ENCODE results near the gene COA8.

DNA sequence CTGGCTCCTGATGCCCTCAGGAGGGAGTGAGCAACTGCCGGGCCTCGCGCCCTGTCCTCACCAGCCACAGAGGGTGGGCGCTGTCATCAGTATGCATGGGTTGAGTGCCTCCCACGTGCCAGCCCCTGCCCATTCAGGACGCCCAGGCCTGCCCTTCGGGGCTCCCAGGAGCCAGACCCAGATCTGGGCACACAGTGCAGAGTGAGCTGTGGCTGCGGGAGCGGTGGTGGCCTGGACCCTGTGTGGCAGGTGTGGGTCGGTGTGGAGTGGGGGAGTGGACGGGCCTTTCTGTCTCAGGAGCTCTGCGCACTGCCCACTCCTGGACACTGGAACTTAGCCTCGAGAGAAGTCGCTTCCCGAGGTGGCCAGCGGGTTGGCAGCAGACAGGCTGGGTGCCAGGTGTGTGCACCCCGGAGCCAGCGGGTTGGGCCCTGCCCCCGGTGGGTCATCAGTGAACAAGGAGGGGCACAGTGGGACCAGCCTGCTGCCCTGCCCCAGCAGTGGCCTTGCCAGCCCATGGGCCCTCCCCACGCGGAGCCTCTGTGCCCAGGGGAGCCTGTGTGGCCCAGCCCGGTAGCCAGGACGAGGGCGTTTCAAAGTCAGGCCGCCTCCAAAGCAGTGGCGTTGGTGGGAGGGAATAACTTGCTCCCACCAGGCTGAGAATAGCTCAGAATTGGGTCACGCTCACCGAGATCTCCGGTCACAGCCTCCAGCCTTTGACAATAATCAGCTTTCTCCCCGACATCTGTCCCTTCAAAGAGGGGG lies 24.3 kb upstream of the COA8 start:
- TF ChIP-seq, protein P1, sequence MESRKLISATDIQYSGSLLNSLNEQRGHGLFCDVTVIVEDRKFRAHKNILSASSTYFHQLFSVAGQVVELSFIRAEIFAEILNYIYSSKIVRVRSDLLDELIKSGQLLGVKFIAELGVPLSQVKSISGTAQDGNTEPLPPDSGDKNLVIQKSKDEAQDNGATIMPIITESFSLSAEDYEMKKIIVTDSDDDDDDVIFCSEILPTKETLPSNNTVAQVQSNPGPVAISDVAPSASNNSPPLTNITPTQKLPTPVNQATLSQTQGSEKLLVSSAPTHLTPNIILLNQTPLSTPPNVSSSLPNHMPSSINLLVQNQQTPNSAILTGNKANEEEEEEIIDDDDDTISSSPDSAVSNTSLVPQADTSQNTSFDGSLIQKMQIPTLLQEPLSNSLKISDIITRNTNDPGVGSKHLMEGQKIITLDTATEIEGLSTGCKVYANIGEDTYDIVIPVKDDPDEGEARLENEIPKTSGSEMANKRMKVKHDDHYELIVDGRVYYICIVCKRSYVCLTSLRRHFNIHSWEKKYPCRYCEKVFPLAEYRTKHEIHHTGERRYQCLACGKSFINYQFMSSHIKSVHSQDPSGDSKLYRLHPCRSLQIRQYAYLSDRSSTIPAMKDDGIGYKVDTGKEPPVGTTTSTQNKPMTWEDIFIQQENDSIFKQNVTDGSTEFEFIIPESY (IDR thresholded peaks at IDR 0.05; ENCODE audit: borderline replicate concordance, low read depth): no peak
- TF ChIP-seq CTCF (IDR thresholded peaks at IDR 0.05): no peak
- no peak for TF ChIP-seq SIN3A (IDR thresholded peaks at IDR 0.05; ENCODE audit: borderline replicate concordance, low read depth, low read length)
- TF ChIP-seq, protein P2, sequence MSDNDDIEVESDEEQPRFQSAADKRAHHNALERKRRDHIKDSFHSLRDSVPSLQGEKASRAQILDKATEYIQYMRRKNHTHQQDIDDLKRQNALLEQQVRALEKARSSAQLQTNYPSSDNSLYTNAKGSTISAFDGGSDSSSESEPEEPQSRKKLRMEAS (IDR thresholded peaks at IDR 0.05; ENCODE audit: low read depth): no peak
- TF ChIP-seq, protein P3, sequence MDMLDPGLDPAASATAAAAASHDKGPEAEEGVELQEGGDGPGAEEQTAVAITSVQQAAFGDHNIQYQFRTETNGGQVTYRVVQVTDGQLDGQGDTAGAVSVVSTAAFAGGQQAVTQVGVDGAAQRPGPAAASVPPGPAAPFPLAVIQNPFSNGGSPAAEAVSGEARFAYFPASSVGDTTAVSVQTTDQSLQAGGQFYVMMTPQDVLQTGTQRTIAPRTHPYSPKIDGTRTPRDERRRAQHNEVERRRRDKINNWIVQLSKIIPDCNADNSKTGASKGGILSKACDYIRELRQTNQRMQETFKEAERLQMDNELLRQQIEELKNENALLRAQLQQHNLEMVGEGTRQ (IDR thresholded peaks at IDR 0.05; ENCODE audit: borderline replicate concordance, low read depth, low read length): no peak
- no peak for TF ChIP-seq REST (IDR thresholded peaks at IDR 0.05; ENCODE audit: low read depth, low read length)
- no peak for TF ChIP-seq GABPA (IDR thresholded peaks at IDR 0.05; ENCODE audit: low read depth)
- TF ChIP-seq RFX5 (IDR thresholded peaks at IDR 0.05; ENCODE audit: low read length): no peak
- no peak for TF ChIP-seq FOXJ3 (CRISPR knock-in tag; IDR thresholded peaks at IDR 0.05)
- no peak for TF ChIP-seq TCF12 (IDR thresholded peaks at IDR 0.05)
